DMS79 (cell line): ENCODE measurements around the gene APLN.
A peak's percentile ranks its signal among the peaks of the same experiment; 100 is the strongest.

Experiments
- DNase-seq: peaks from one replicate; lab custom pipeline; 2025; lab: John Stamatoyannopoulos, UW

Gene APLN, protein sequence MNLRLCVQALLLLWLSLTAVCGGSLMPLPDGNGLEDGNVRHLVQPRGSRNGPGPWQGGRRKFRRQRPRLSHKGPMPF

DNA sequence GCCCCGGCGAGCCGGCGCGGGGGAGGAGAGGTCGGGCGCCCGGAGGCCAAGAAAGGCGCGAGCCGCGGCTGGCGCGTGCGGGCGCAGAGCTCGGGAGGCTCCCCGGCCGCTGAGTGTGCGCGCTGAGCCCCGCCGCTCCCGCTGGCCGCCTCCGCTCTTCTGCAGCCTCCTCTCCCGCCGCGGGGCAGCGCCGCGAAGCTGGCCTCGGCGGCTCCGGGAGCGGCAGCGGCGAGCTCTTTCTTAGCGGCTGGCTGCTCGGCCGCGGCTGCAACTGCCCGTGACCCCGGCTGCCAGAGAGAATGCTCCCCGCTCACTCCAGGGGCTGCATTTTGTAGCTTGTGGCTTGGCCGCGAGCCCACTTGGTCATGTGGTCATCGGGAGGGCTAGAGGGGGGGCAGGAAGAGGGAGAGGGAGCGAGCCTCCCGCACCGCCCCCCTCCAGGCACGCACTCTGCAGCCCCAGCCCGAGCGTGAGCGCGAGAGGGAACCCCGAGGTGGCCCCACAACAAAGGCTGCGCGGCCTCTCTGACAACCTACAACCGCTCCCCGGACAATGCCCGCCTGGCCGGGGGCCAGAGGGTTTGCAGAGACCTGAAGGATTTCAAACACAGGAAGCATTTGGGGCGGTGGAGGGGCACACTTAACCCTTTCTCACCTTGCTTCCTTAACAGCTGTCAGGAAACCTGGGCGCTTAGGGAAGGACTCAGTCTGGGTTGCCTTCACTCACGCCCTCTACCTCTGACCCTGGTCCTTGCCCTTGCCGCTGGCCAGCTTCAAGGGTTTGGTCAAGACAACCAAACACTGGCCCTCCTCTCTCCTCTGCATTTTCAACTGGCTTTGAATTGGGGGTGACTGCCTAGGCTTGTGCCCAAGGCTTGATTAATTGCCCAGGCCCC lies at the start of gene APLN:
Gene APLN (minus strand): TSS at position 305 of the 895 bp plus-strand sequence. CDS start 326 bp downstream, outside the sequence.
- peak; percentile 20 for DNase-seq

DNA sequence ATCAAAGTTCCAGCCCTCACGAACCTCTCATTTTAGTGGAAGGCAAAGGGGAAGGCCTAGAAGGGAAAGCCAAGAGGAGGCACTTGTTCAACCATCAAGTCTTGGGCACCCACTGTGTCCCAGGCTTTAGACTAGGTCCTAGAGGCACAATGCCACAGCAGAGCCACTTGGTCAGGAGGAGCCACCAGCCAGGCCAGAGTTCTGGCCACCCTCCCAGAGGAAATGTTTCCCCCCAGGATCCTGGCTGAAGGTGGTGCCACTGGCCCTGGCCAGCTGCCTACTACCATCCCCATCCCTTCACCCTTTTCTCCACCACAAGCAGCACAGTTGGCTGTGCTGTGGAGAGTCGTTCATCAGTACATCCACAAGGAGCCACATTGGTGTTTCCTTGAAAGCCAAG lies 49.7 kb upstream of the APLN start:
- DNase-seq: no peak

DNA sequence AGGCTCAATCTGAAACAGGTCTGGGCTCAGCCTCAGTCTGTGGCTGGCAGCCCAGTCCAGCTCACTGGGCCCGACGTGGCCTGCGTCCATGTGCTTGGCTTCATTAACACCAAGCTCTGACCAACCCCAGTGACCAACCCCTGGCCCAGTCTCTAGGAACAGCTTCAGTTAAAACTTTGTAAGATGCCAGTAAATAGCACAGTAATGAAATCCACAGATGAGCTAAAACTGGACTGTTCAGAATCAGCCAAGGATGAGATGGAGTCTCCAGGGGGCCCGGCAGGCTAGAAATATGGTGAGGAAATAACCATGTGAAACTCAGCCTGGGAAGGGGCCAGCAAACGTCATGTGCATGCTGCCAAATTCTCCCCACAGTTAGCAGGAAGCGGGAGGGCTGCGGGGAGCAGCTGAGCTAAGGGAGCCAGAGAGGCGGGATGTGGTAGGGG lies 46.9 kb upstream of the APLN start:
- no peak for DNase-seq

DNA sequence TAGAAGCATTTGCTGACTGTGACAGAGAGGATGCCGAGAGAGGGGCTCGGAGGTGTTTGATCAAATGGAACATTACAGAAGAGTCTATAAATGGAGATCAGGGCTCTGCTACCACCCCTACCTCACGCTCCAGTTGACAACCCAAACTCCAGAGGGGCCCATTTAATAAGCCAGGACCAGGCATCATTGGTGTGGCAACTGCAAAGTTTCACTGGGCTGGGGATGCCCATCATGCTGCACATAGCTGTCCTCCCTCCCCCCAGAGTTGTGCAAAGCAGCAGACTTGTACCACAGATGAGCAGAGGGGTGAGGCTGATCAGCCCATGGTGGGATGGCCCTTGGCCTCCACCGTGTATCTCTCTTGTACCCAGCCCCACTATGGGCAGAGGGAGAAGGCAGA lies 45.8 kb upstream of the APLN start:
- DNase-seq: no peak

DNA sequence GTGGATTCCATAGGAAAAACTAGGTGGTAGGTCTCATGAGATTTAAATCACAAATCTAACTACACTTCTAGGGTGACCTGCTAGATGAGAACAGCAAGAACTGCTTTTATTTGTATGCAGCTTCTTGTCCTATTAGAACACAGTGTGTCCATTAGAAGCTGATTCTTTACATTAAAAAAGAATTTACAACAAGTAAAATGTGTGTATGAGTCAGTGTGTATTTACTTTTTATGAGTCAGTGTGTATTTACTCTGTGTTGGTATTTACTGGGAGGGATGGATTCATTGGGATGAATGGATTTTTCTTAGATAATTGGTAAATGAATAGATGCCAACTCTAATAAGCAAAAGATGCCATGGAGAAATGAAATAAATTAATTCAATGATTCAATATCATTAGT lies 43.4 kb upstream of the APLN start:
- no peak for DNase-seq

DNA sequence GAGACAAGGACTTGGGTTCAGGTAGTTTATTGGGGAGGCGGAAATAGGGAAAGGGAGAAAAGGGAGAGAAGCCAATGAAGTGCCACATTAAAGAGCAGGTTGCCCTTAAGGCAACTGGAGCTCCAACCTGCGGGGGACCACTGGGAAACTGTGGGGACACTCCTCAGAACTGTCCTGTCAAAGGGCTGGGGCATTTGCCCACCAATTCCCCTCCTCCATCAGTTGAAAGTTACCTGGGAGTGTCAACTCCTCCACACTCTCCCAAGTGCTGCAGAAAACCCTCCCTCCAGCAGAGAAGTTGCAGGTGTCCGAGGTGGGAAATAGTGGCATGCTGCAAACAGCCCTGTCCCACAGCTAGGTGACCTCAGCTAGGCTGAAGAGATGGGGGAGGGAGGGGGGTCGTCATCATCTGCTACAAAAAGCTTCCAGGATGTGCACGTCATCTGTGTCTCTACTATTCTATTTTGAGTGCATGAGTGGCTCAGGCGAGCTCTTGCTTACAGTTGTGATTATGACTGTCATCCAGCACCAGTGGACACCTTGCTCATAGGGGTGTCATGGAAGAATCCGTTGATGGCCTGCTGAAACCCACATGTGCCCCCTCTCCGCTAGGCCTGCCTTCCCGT lies 42.6 kb upstream of the APLN start:
- DNase-seq: no peak

DNA sequence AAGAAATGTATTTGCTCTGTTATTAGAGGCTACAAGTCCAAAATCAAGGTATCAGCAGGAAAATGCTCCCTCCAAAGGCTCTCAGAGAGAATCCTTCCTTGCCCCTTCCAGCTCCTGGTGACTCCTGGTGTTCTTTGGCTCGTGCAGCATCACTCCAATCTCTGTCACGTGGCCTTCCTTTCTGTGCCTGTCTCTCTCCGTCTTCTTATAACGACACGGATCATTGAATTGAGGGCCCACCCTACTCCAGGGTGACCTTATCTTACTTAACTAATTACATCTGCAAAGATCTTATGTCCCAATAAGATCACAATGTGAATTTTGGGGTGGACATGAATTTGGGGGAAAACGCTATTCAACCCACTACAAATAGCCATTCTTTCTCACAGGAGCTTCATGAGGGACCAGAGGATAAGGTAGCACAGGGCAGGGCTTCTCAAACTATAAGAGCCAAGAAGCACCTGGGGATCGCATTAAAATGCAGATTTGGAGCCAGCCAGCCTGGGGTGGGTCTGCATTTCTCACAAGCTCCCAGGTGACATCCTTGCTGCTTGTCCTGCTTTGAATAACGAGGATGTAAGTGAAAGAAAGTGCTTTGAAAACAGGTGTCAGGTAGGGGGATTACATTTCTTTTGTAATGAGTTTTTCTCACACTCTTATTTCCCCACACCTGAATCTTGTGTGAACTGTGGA lies 41.9 kb upstream of the APLN start:
- DNase-seq: no peak

DNA sequence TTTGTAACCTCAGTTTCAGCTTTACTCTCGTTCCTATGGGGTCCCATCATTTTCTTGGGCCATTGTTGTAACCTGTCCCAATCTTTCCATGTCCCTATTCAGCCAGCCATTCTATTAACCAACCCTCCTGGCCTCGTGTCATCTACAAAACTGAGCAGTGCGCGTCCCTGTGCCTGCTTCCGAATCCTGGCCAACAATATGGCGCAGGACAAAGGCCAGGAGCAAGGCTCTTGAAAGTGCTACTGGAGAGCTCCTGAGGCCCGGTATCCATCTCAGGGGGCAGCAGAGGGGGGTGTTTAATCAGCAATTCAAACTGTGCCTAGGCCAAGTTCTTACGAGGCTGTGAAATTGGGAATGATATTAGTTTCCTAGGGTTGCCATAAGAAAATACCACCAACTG lies 41.2 kb upstream of the APLN start:
- DNase-seq: no peak

DNA sequence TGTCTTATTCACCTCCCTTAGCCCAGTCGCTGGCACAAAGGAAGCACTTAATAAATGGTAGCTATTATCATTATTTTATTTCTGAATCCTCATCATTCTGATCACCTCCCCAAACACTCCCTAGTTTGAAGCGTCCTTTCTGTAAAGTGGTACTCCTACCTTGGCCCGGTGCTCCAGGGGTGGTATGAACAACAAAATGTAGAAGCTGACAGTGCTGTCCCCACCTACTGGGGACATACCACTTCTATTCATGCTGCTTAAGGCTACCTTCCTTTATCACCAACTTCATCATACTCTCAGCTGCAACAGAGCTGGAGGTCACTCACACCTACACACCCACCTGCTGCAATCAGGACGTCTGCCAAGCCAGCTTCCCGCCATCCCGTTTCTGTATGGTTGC lies 40.8 kb upstream of the APLN start:
- no peak for DNase-seq

DNA sequence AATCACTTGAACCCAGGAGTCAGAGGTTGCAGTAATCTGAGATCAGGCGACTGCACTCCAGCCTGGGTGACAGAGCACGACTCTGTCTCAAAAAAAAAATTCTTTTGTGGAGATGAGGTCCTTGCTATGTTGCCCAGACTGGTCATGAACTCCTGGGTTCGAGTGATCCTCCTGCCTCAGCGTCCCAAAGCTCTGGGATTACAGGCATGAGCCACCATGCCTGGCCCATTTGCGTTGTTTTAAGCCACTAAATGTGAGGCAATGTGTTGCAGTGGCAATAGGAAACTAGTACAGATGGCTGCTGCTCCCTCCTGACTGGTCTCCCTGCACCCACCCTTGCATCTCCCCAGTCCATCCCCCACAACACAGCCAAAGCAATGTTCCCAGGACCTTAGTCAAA lies 40.0 kb upstream of the APLN start:
- no peak for DNase-seq

DNA sequence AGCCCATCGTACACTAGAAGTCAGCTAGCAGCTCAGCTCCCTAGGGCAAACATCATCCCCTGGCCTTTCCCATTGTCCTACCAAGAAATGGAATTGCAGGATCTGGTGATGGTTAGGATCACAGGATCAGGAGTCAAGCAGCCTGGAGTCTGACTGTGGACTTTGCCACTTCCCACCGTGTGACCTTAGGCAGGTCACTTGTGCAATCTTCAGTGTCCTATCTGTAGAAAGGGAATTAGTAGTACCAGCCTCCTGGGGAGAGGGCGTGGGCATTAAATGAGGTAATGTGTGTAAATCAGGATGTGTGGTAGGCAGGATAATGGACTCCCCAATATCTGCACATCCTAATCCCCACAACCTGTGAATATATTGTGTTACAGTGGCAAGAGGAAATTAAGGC lies 38.6 kb upstream of the APLN start:
- DNase-seq: no peak

DNA sequence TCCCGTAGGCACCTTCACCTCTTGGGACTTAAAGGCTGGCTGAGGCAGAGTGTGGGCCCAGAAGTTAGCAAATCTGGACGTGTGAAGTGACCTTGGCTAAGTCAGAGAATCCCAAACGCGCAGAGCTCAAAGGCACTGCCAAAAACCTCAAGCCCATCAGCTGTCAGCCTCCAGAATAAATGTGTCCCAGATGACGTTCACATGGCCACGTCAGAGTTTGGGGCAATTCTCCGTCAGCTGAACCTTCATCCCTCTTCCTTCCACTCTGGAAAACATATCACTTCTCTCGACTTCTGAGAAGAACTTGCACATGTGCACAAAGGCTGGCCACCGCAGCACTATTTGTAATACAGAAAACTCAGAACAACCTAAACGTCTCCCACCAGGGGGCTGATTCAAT lies 35.7 kb upstream of the APLN start:
- DNase-seq: no peak

DNA sequence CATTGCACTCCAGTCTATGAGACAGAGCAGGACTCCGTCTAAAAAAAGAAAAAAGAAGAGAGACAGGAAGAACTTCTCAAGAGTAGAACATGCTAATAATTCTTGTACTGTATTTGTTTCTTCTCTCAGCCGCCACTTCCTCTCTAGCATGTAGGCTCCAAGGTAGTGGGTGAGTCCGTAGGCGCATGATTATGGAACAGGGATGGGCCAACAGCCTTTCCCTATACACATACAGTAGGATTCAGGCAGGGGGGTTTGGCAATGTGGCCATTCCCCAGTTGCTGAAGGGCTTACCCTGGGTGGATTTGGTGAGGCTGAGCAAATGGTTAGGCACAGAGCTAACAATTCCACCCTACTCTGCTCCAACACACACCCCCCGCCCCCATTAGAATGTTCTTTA lies 35.0 kb upstream of the APLN start:
- DNase-seq: no peak

DNA sequence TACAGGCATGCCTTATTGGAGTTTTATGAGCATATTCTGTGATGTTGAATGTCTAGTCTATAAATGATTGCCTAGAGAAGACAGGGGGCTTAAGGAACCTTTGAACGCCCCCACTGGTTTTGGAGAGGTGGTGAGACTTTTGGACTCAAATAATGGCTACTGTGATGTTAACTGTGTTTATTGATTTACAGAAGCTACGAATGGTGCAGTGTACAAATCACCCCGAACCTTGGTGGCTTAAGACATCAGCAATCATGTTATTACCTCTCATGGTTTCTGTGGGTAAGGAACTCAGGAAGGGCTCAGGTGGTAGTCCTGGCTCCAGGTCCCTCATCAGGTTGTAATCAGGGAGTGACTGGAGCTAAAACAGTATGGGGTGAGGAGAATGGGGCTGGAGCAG lies 33.3 kb upstream of the APLN start:
- no peak for DNase-seq

DNA sequence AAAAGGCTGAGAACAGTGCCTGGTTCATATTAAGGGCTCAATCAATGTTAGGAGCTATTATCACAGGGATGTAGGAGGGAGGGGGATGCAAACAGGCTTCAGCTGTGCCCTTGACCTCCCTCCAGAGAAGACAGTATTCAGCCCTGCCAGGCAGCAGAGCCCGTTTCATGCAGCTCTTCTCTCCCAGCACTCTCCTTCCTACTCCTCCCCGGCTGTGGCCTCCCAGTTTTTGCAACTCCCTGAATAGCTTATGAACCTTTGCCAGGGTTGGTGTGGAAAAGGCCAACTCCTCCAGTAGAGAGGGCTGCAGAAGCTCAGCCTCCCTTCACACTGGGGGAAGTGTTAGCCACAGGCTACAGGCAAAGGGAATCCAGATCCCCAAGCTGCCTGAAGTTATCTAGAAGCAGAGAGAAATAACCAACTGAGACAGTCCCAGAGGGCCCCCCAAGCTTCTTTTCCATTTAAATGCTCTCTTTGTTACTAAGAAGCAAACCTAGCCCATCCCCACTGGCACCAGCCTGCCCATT lies 31.7 kb upstream of the APLN start:
- DNase-seq: no peak

DNA sequence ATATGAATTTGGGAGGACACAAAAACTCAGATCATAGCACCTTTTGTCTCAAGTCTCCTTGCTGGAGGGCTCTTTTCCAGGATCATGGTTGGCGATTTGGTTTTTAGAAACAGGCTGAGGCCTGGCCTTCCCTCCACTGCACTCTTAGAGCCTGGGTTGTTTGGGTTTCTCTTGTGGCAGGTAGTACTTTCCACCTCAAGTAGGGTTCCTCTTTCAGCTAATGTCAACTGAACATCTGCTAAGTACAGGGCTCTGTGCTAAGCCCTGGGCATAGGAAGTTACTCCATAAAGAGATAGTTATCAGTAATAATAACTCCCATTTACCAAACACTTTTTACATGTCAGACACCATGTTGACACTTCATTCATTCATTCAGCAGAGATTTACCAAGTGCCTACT lies 28.2 kb upstream of the APLN start:
- DNase-seq: no peak

DNA sequence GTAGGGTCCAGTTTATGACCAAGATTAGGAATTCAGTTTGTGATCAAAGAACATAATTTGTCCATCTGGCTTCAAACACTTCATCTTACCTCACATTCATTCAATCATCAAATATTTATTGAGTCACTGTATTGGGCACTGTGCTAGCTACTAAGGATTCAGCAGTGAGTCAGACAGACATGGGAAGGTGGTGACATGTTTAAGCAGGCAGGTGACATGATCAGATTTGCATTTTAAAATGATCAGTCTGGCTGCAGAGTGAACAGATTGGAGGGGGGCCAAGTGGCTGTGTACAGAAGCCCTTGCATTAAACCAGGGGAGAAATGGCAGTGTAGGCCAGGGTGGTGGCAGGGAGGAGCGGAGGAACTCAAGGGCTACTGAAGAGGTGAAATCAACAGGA lies 25.1 kb upstream of the APLN start:
- DNase-seq: peak; percentile 2

DNA sequence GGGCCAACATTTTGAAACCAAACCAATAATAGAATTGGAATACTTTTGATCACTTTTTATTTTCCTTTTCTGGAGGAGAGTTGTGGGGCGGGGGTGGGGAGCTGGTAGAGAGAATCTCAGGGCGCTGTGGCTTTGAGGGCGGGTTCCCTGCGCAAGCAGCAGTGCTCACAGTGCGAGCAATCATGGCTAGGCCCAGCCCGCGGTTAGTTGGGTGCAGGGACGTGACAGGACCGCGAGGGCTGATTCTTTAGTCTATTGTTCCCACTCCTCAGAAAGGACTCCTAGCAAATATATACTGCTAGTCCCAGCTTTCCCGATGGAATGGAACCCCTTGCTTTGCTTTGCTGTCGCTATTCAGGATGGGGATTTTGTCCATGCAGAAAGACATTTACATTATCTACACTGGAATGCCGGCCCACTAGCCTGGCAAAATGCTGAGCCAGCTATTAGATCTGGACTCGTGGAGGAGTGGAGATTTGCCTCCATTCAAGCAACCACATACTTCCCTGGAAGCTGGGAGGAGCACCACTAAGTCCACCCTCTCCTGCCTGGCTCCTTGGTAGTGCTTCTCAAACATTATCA lies 23.9 kb upstream of the APLN start:
- DNase-seq: peak; percentile 34

DNA sequence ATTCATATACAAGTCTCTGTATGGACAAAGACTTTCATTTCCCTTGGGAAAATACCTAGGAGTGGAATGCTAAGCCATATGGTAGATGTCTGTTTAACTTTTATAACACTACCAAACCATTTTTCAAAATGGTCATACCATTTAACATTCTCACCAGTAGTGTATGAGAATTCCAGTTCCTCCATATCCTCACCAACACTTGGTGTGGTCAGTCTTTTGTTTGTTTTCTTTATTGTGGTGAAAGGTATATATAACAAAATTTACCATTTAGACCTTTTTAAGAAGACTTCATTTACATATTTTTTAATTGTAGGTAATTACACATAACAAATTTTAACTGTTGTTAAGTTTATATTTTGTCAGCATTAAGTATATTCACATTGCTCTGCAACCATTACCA lies 12.7 kb upstream of the APLN start:
- DNase-seq: no peak

DNA sequence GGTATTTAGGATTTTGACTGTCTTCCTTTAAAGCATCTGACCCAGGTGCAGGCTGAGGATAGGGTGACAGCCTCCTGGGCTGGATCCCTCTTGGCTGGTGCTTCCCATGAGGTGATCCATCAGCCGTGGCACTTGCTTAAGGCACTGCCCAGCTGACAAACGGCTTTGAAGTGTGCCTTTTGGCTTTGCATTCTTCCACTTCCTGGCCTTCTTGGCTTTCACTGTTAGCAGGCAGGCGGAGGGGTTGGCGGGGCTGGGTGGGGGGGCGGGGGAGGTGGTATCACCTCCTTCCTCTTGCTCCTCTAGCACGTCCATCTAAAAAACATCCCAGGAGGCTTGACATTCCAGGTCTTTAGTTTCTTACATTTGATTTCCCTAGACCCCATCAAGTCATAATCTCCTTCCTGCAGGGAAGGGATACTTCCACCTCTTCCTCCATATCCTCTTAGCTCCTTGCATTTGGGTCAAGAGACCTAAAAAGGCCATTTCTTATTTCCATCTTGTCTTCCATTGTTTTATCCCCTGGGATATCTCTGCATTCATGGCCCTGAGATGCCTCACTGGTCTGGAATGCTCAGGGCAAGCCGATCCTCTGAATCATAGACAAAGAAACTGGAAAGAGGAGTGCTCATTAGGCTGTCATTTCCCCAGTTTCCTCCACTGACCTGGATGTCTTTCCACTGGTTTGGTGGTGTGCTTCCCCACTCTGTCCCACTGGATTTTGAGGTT lies 11.3 kb upstream of the APLN start:
- DNase-seq: no peak

DNA sequence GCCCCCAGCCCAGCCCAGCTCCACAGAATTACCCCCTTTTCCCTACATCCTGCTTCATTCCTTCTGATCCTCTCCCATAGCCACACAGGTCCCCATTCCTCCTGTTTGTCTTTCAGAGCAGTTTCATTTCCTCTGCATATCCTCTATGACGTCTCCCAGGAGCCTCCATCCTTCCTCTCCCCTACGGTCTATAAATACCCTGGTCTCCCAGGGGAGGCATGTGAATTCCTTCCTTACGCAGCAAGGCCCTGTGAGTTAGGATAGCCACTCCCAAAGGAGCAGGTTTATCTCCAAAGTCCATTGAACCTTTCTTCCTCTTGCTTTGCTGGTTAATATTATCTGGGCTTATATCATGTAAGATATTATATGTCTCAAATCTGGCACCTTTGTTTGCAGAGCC lies 8.4 kb upstream of the APLN start:
- no peak for DNase-seq

DNA sequence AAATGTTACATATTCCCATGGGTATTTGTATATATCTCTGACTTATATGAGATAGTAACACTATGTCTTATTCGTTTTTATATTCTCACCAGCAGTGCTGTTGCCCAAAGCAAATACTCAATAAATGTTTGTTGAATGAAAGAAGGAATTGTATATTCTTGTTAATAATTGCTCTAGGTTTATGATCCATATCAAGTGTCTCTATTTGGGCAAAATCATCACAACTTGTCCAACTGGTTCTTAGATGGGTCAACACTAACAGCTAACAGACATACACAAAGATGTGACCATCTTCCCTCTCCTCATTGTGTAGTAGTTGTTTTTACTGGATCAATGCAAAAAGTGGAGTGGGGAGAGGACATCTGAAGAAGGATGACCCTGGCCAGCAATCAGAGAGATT lies 6.6 kb upstream of the APLN start:
- no peak for DNase-seq
